Natural killer cell (primary cell): ENCODE data around the gene POMP. TPM values are rescaled to one million over a fixed set of nuclear protein-coding genes. Genes with fewer than 3 reads are reported as not detected.

Source experiments
- ATAC-seq, 3 donors: fragments of 150-1000 bp in 2 of 3; fragments of 200-7000 bp in 1 of 3; cut with Tn5 transposase; 1 replicate in 1 of 3; 2 replicates in 2 of 3; pipeline ENCODE4 v1.10.0; 2021; ENCODE audit warnings: mild to moderate bottlenecking in 2 of 3, moderate library complexity in 2 of 3
- DNase-seq, 2 donors: peaks; one replicate each; pipeline versions ENCODE4 v3.0.0 to v3.0.0-alpha.2; 2013 to 2021; ENCODE audit warnings: mixed read lengths in 1 of 2
- H3K27ac ChIP-seq: one replicate; pipeline ENCODE4 v1.5.1; 2013; ENCODE audit warnings: mild to moderate bottlenecking, low read length
- H3K27me3 ChIP-seq: one replicate; pipeline ENCODE4 v1.6.1; 2013; ENCODE audit warnings: low read length; ENCODE audit not compliant: control insufficient read depth, insufficient read depth
- H3K36me3 ChIP-seq: one replicate; pipeline ENCODE4 v1.6.1; 2013; ENCODE audit warnings: low read length; ENCODE audit not compliant: control insufficient read depth, insufficient read depth
- H3K4me1 ChIP-seq: one replicate; pipeline ENCODE4 v1.6.1; 2013; ENCODE audit warnings: low read length; ENCODE audit not compliant: control insufficient read depth, insufficient read depth
- H3K4me3 ChIP-seq: one replicate; pipeline ENCODE4 v1.5.1; 2013; ENCODE audit warnings: low read length
- H3K9me3 ChIP-seq: one replicate; pipeline ENCODE4 v1.6.1; 2013; ENCODE audit warnings: low read length; ENCODE audit not compliant: control insufficient read depth, insufficient read depth
- H3K27ac Mint-ChIP-seq, 2 donors: one replicate each; pipeline ENCODE4 v1.8.0; 2022; ENCODE audit warnings: mild to moderate bottlenecking in 2 of 2, mixed read lengths in 2 of 2, moderate library complexity in 1 of 2
- H3K27me3 Mint-ChIP-seq, 2 donors: one replicate each; pipeline ENCODE4 v1.8.0; 2022; ENCODE audit warnings: low read depth in 2 of 2, mixed read lengths in 2 of 2
- H3K36me3 Mint-ChIP-seq: one replicate; pipeline ENCODE4 v1.8.0; 2022; ENCODE audit warnings: mixed read lengths
- H3K4me1 Mint-ChIP-seq, 2 donors: one replicate each; pipeline ENCODE4 v1.8.0; 2022; ENCODE audit warnings: mixed read lengths in 2 of 2
- H3K4me3 Mint-ChIP-seq: one replicate; pipeline ENCODE4 v1.8.0; 2022; ENCODE audit warnings: mild to moderate bottlenecking, moderate library complexity, mixed read lengths
- H3K9me3 Mint-ChIP-seq, 2 donors: one replicate each; pipeline ENCODE4 v1.8.0; 2022; ENCODE audit warnings: mixed read lengths in 2 of 2
- CTCF ChIP-seq: fragments of 200-600 bp; IDR thresholded peaks from one replicate; pipeline ENCODE4 v1.8.0; 2022; ENCODE audit warnings: antibody characterized with exemption
- WGBS: methylation state at CpG from one replicate; pipeline ENCODE4 v1.1.7; 2013; ENCODE audit warnings: missing lambda C conversion rate; ENCODE audit not compliant: insufficient coverage; 5-methylcytosine and 5-hydroxymethylcytosine counted together
- intact Hi-C: fragments of 100-400 bp; cut with micrococcal nuclease; formaldehyde crosslinking; loops from one replicate; pipeline ENCODE4 v1.14.2; 2022
- total RNA-seq, 4 donors: library from RNA; stranded (reverse); fragments of 120-200 nt in 1 of 4; gene quantifications; one replicate each; pipeline versions ENCODE4 v1.2.3 to v1.2.4, GENCODE V29; 2013 to 2022

The POMP gene
- total RNA-seq, 3 donors from 2014 or later (not counting 1 experiment from before 2014, with no cell fraction given) = 33.0 to 42.2 (median 36.0) TPM

- DNase-seq (no peak), ATAC-seq (no peak)
- WGBS = 100% methylated on average over 1 of the region's 1 CpG
- no peak overlapping the region for H3K27ac ChIP-seq
- H3K4me1 ChIP-seq = no peaks in the 10 kb centered on the region
- Mint-ChIP-seq H3K4me1 (no peaks in the 10 kb centered on the region), H3K27ac (no peak overlapping the region), H3K9me3 (no peaks in the 10 kb centered on the region), H3K36me3 (peaks cover 52% of the 10 kb centered on the region), H3K27me3 (no peaks in the 10 kb centered on the region), H3K4me3 (no peak overlapping the region)
- peaks cover 52% of the 10 kb centered on the region for H3K36me3 ChIP-seq
- no peaks in the 10 kb centered on the region for H3K9me3 ChIP-seq
- no peak overlapping the region for H3K4me3 ChIP-seq
- intact Hi-C loops = no loop called here
- TF ChIP-seq CTCF = no peak
- H3K27me3 ChIP-seq = no peaks in the 10 kb centered on the region
Observed at GRCh38 chr13:28699246-28699645, 40.3 kb downstream of the POMP start.

- H3K4me1 ChIP-seq = no peaks in the 10 kb centered on the region
- Mint-ChIP-seq H3K9me3 (no peaks in the 10 kb centered on the region), H3K36me3 (peaks cover 26% of the 10 kb centered on the region), H3K27me3 (no peaks in the 10 kb centered on the region), H3K4me1 (peaks cover 0 to 6% of the 10 kb centered on the region in 2 donors), H3K27ac (no peak overlapping the region), H3K4me3 (no peak overlapping the region)
- H3K27ac ChIP-seq = no peak overlapping the region
- no peak for ATAC-seq
- DNase-seq = no peak
- no peak for TF ChIP-seq CTCF
- peaks cover 44% of the 10 kb centered on the region for H3K36me3 ChIP-seq
- H3K9me3 ChIP-seq = no peaks in the 10 kb centered on the region
- no peak overlapping the region for H3K4me3 ChIP-seq
- no peaks in the 10 kb centered on the region for H3K27me3 ChIP-seq
- intact Hi-C loops = no loop called here
Observed at GRCh38 chr13:28704282-28704681, 45.4 kb downstream of the POMP start.

GRCh38 chr13:28704919-28705318 is 46.0 kb downstream of the POMP start:
- H3K27me3 Mint-ChIP-seq = no peaks in the 10 kb centered on the region
- ATAC-seq = no peak
- H3K27ac ChIP-seq = no peak overlapping the region
- H3K36me3 ChIP-seq = peaks cover 40% of the 10 kb centered on the region
- no peaks in the 10 kb centered on the region for H3K4me1 ChIP-seq
- no peak for TF ChIP-seq CTCF
- H3K4me1 Mint-ChIP-seq = peaks cover 0 to 6% of the 10 kb centered on the region in 2 donors
- no peaks in the 10 kb centered on the region for H3K9me3 ChIP-seq
- no peaks in the 10 kb centered on the region for H3K9me3 Mint-ChIP-seq
- no peak overlapping the region for H3K4me3 Mint-ChIP-seq
- H3K4me3 ChIP-seq = no peak overlapping the region
- no peak overlapping the region for H3K27ac Mint-ChIP-seq
- peaks cover 23% of the 10 kb centered on the region for H3K36me3 Mint-ChIP-seq
- no peak for DNase-seq
- no peaks in the 10 kb centered on the region for H3K27me3 ChIP-seq
- intact Hi-C loops = no loop called here

- TF ChIP-seq CTCF = no peak
- Mint-ChIP-seq H3K36me3 (peaks cover 23% of the 10 kb centered on the region), H3K9me3 (no peaks in the 10 kb centered on the region), H3K4me1 (peaks cover 0 to 6% of the 10 kb centered on the region in 2 donors), H3K27ac (no peak overlapping the region), H3K4me3 (no peak overlapping the region), H3K27me3 (no peaks in the 10 kb centered on the region)
- H3K9me3 ChIP-seq = no peaks in the 10 kb centered on the region
- DNase-seq = no peak
- H3K27me3 ChIP-seq = no peaks in the 10 kb centered on the region
- H3K4me1 ChIP-seq = no peaks in the 10 kb centered on the region
- peaks cover 39% of the 10 kb centered on the region for H3K36me3 ChIP-seq
- intact Hi-C loops = no loop called here
- WGBS = 98% methylated on average over 4 of the region's 5 CpGs
- H3K4me3 ChIP-seq = no peak overlapping the region
- no peak overlapping the region for H3K27ac ChIP-seq
- ATAC-seq = no peak
Observed at GRCh38 chr13:28705461-28706083, 46.6 kb downstream of the POMP start.
